K562 (cell line): ENCODE measurements around the gene GPT2. TPM values are rescaled to one million over a fixed set of nuclear protein-coding genes. Genes with fewer than 3 reads are reported as not detected.

Experiments used
- ARID1B ChIP-seq: fragments of 450-650 bp; IDR thresholded peaks from 2 replicates; pipeline ENCODE4 v1.6.1; 2016; ENCODE audit warnings: antibody characterized with exemption, mild to moderate bottlenecking, inconsistent platforms
- MGA ChIP-seq: fragments of 450-650 bp; IDR thresholded peaks from 2 replicates; pipeline ENCODE4 v1.6.1; 2016; ENCODE audit warnings: mild to moderate bottlenecking, moderate library complexity
- NONO ChIP-seq, 2 experiments: fragments of 200-400 bp in 1 of 2; fragments of 450-650 bp in 1 of 2; formaldehyde crosslinking in 1 of 2; IDR thresholded peaks; 2 replicates each; pipeline ENCODE4 v1.6.1; 2017; ENCODE audit warnings: low read depth in 2 of 2, mild to moderate bottlenecking in 2 of 2, moderate library complexity in 2 of 2, low read length in 1 of 2
- RFX1 ChIP-seq: fragments of 450-650 bp; IDR thresholded peaks from 2 replicates; pipeline ENCODE4 v1.6.1; 2016; ENCODE audit warnings: mild to moderate bottlenecking, moderate library complexity
- ZNF318 ChIP-seq, 2 experiments: fragments of 450-650 bp; IDR thresholded peaks; 2 replicates each; pipeline ENCODE4 v1.6.1; 2016; ENCODE audit warnings: mild to moderate bottlenecking in 2 of 2, borderline replicate concordance in 1 of 2, low read depth in 1 of 2, moderate library complexity in 1 of 2
- polyA plus RNA-seq, 8 experiments: library from polyadenylated mRNA; depleted of rRNA in 4 of 8; stranded (reverse) in 5 of 8; unstranded in 3 of 8; fragments of >200 nt; fragmentation: Nextera tagmentation in 2 of 8; fragmentation: Illumina TruSeq in 1 of 8; extraction: Ambion mirVana in 2 of 8; extraction: Trizol in 1 of 8; gene quantifications; 2 replicates each; pipeline versions ENCODE4 v1.2.1 to v1.2.3, GENCODE V29; 2011 to 2014; ENCODE audit warnings: inconsistent platforms in 1 of 8, missing spikeins in 1 of 8
- total RNA-seq, 7 experiments: library from RNA; depleted of rRNA in 6 of 7; stranded (reverse); fragments of >200 nt in 6 of 7; fragmentation: Illumina TruSeq in 2 of 7; extraction: Trizol in 2 of 7; gene quantifications; 2 replicates each; pipeline versions ENCODE4 v1.2.1 to v1.2.3, GENCODE V29; 2011 to 2021; ENCODE audit warnings: low replicate concordance in 1 of 7

Gene GPT2
- total and polyA plus RNA-seq, 9 of the 15 experiments (the other 6 are each of a cell fraction or from before 2014, with no cell fraction given): 0.79 to 14.4 (median 5.8) TPM

GRCh38 chr16:46883690-46884512 lies at the start of gene GPT2 (continued):
- peak; percentile 88 for TF ChIP-seq MGA
- peak in 1 of 2 experiments; percentile 48; a peak in 1 of 4 replicates for TF ChIP-seq NONO (IDR thresholded peaks at IDR 0.05; ENCODE audit: low read depth in 2 of 2, low read length in 1 of 2)
- 0 out of 2 replicates have a peak, but pooled peaks have one; percentile 37 for TF ChIP-seq ARID1B
- TF ChIP-seq RFX1: no peak
- no peak for TF ChIP-seq ZNF318 (IDR thresholded peaks at IDR 0.05; ENCODE audit: borderline replicate concordance in 1 of 2, low read depth in 1 of 2)
